ENCODE measurements around the gene SPATA21.

The SPATA21 gene

GRCh38 chr1:16450863-16451481, 13.7 kb upstream of the SPATA21 start:
- DNase-seq, result no peak

- no peak for DNase-seq
Observed at GRCh38 chr1:16449666-16450065, 12.4 kb upstream of the SPATA21 start.

DNA sequence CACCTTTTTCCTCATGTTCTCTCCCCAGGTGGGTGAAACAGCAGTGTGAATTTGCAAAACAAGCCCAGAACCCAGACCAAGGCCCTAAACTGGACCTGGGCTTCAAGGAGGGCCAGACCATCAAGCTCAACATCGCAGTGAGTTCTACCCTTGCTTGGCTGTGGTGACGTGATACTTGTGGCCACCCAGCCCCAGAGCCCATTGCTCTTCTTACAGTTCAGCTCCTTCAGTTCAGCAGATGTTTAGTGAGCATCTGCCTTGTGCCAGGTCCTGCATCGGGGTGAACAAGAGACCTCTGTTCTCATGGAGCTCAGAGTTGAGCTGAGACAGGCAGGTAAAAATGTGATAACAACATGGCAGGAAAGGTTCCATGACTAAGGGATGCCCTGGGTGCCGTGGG, 11.8 kb upstream of the SPATA21 start:
- no peak for DNase-seq

GRCh38 chr1:16447641-16448040, 10.4 kb upstream of the SPATA21 start:
- DNase-seq, result no peak

- DNase-seq, result no peak
Observed at GRCh38 chr1:16446116-16446515, 8.9 kb upstream of the SPATA21 start.

DNA sequence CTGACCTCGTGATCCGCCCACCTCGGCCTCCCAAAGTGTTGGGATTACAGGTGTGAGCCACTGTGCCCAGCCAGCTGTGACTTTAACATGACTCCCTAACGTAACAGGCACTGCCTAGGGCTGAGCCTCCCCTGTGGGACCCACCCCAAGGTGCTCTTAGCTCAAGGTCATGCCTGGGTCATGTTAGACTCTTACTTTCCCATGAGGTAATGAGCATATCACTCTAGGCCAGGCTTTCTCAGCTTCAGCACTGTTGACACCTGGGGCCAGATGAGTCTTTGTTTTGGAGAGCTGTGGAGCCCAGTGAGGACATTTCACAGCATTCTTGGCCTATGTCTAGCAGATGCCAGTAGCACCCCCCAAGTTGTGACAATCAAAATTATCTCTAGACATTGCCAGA, 7.8 kb upstream of the SPATA21 start:
- DNase-seq, result no peak

DNA sequence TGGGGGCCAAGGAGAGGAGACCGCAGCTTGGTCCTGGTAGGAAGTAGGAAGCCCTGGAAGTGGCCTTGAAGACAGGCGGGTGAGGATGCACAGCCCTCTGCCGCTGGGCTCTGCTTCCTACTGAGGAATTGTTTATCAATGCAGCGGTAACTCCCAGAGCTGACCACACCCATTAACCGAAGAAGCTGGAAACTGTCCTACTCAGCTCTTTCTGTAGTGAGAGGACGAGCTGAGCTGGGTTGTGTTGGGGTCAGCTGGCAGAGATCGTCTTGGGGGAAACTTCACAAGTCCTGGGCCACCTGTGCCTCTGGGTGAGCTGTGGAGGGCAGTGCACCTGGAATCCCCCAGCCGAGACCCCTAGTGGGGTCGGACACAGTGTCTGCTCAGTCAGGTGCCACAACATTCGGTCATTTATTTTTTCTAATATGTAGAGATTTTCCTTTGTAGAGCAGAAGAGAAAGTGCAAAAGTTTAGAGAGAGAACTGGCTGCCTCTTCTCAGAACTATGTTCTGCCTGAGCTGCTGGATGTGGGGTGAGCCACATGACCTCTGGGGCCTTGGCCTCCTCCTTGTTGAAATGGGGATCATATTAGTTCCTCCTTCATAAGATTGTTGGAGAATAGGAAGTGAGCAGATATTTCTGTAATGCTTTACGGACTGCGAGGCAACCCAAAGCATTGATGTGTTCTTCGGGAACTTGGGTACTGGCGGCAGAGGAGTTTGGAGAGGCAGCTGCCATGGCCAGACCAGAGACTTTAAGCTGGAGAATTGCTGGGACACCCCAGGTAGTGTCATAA, 6.9 kb upstream of the SPATA21 start:
- no peak for DNase-seq

DNA sequence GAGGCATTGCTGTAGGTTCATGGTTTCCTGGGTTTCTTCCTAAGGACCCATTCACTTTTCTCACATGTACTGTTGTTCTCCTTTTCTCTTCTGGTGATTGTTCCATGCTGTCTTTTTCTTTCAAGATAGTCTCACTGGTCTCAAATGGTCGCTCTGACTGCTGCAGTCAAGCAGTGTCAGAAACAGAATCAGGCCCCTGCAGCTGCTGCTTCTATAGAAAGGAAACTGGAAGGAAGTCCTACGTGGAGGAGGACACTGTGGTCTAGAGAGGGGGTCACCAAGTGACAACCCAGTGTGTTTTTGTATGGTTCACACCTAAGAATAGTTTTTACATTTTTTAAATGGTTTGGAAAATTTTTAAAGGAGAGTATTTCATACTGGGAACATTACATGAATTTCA, 5.7 kb upstream of the SPATA21 start:
- no peak for DNase-seq

GRCh38 chr1:16442265-16442664, 5.0 kb upstream of the SPATA21 start:
- no peak for DNase-seq

- DNase-seq, result no peak
Observed at GRCh38 chr1:16441282-16441665, 4.0 kb upstream of the SPATA21 start.

DNA sequence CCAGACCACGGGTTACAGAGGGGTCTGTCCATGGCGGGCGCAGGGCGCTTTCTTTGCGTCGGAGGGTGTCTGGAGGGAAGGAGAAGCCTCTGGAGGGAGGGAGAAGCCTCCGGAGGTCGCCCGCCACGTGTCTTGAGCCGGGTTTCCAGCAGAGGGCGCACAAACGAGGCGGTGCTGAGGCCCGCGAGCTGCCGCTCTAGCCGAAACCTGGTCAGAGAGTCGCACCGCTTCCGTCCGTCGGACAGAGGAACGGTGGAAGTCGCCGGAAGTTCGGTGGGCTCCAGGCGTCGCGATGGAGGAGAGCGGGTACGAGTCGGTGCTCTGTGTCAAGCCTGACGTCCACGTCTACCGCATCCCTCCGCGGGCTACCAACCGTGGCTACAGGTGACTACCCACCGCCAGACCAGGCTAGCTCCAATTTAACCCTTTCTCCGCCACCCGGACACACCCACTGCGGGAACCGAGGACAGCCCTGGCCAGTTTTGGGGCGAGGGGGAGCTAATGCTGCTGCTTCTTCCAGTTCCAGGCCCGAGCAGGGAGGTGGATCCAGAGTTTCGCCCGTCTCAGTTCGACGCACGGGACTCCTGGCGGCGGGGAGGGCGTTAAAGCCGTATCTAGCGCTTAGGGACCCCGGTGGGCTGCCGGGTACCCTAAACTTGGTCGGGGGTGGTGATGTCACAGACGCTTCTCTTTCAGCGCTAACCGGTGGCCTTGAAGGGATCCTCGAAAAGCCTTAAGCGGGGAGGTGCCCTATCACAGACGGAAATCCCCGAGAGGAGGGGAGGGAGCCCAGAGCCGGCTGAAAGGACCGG, 3.5 kb upstream of the SPATA21 start, which contains the start of gene NECAP2:
Gene NECAP2 (plus strand): TSS at position 255 of the 812 bp plus-strand sequence. CDS start 38 bp downstream, at position 293.
- DNase-seq, result peak; percentile 43

DNA sequence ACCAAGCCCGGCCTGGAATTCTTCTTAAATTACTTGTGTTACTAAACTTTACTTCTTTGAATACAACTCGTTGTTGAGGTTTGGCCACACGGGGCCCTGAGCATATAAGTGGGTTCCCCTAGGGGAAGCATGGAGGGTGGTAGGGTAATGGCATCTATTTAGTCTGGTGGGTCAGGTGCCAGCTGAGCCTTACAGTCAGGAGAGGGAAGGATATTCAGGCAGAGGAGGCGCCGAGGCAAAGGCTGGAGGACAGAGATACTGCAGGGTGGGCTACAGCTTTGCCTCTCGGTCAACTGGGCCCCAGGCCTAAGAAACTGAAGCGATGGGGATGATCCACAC, 2.9 kb upstream of the SPATA21 start:
- no peak for DNase-seq

DNA sequence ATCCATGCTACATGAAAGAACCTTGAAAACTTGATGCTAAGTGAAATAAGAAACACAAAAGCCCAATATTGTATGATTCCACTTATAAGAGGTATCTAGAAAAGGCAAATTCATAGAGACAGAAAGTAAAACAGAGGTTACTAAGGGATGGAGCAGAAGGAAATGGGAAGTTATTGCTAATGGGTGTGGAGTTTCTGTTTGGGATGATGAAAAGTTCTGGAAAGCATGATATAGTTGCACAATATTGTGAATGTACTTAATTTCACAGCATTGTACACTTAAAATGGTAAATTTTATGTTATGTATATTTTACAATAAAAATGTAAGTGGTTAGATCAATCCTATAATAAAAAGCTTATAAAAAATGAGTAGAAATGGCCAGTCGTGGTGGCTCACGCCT, 1.7 kb upstream of the SPATA21 start:
- no peak for DNase-seq

DNA sequence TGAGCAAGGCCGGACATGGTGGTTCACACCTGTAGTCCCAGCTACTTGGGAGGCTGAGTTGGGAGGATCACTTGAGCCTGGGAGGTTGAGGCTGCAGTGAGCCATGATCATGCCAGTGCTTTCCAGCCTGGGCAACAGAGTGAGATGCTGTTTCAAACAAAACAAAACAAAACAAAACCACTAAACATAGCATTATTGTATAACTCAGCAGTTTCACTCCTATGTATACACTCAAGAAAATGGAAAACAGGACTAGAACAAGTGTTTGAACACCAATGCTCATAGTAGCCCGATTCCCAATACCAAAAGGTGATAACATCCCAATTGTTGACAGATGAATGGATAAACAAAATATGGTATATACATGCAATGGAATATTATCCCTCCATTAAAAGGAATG, 1.3 kb upstream of the SPATA21 start:
- no peak for DNase-seq

DNA sequence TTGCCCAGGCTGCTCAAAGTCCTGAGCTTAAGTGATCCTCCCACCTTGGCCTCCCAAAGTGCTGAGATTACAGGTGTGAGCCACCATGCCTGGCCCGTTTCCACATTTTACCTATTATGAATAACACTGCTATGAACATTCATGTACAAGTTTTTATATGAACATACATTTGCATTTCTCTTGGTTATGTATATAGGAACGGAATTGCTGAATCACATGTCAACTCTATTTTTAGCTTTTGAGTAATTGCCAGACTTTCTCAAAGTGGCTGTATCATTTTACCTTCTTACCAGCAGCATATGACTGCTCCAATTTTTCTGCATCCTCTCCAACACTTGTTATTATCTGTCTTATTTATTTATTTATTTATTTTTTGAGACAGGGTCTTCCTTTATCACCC, 2.7 kb downstream of the SPATA21 start:
- no peak for DNase-seq

DNA sequence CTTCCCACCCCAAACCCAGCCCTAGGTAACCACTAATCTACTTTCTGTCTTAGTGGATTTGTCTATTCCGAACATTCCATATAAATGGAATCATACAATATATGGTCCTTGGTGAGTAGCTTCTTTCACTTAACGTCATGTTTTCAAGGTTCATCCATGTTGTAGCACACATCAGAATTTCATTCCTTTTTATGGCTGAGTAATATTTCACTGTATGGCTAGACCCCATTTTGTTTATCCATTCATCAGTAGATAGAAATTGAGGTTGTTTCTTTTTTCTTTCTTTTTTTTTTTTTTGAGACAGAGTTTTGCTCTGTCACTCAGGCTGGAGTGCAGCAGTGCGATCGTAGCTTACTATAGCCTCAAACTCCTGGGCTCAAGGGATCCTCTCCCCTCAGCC, 3.2 kb downstream of the SPATA21 start:
- no peak for DNase-seq

DNA sequence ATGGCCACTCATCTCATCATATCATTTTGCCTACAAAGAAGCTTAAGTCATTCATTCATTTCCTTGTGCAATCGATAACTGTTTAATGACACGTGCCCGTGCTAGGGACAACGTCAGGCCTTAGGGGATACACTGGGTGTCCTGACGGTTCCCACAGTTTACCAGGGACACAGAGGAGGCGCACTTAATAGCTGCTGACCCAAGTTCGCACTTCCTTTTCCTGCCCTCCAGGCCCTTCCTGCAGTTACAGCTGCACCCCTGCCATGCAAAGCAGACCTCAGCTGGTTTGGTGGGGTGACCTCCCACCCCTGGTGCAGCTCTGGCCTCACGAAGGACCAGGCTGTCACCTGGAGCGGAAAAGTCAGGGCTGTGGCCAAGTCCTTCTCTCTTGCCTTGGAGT, 4.2 kb downstream of the SPATA21 start:
- no peak for DNase-seq

DNA sequence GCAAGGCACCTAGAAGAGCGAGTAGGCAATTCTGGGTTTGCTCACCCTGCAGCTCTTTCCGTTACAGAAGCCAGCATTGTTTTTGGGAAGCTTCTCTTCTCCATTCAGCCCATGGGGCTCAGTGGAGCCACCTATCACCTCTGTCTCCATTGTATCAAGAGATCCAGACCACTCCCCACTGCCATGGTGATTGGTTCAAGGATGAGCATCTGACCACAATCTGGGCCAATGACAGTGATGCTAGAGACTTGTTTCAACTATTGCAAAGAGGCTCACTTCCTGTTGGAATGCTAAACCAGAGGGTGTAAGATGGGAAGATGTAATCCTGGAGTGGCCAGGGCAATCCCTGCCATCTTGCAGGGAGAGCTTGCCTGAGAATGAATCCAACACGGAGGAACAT, 6.6 kb downstream of the SPATA21 start:
- DNase-seq, result no peak

- DNase-seq, result no peak
Observed at GRCh38 chr1:16425125-16426025, 11.8 kb downstream of the SPATA21 start.

DNA sequence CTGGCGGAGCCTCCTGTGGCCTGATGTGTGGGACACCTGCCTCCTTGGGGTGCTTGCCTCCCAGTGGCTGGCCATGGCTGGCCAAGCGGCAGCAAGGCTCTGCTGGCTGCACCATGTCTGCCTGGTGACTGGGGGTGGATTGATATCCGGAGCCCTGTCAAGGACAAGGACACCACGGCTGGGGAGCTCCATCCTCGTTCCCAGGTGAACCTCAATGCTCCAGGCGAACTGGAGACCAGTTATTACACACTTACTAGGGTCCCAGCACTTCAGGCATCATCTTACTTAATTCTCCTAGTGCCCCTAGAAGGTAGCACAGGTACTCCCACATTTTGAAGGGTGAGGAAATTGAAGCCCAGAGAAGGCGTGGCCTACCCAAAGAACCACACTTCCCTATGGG, 15.2 kb downstream of the SPATA21 start:
- no peak for DNase-seq

DNA sequence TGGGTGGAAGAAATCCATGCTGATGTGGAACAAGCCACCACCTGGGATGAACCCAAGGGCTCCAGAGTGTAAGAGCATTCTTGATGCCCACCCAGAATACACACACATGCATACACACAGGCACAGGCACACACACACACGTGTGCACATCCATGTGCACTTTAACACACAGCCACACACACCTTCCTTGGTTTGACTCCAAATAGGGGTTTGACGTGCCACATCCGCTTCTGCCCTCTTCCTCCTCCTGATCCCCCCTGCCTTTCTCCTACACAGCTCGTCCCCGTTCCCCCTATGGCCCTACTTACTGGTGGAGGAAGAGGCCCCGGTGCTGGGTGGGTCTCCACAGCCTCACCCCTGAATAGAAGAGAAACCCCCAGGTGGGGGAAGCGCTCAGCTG, 16.0 kb downstream of the SPATA21 start:
- no peak for DNase-seq

- DNase-seq, result no peak
Observed at GRCh38 chr1:16420424-16421118, 16.7 kb downstream of the SPATA21 start.
